H1 (cell line): ENCODE results near the gene MEIOSIN. TPM values are rescaled to one million over a fixed set of nuclear protein-coding genes. Genes with fewer than 3 reads are reported as not detected.

Source experiments
- CTCF ChIA-PET: fragments of 300-600 bp; sonication (Branson Sonifier 250); formaldehyde crosslinking; loops from one replicate; lab custom pipeline; 2021; ENCODE audit not compliant: partially characterized antibody; lab: Charles Lee
- POLR2A ChIA-PET: fragments of 300-600 bp; sonication (Branson Sonifier 250); formaldehyde crosslinking; loops from one replicate; lab custom pipeline; 2021; ENCODE audit warnings: inconsistent platforms; ENCODE audit not compliant: partially characterized antibody; lab: Charles Lee
- DNase-seq, 2 experiments: peaks; one replicate each; pipeline versions ENCODE4 v3.0.0 to v3.0.0-alpha.2; 2010 to 2022; ENCODE audit warnings: low spot score in 2 of 2, low read depth in 1 of 2, mixed read lengths in 1 of 2
- FAIRE-seq: peaks from 2 replicates; lab custom pipeline; 2011; peaks lifted over from hg19 to GRCh38; lab: Jason Lieb, UNC
- H2AFZ ChIP-seq: 2 replicates; pipeline ENCODE4 v1.8.1; 2012; ENCODE audit warnings: low read length, inconsistent platforms
- H2AK5ac ChIP-seq: 2 replicates; pipeline ENCODE4 v1.6.1; 2013; ENCODE audit warnings: low read depth, low read length
- H2BK120ac ChIP-seq: replicated peaks from 2 replicates; pipeline ENCODE3; 2013; ENCODE audit warnings: low read depth, low read length, inconsistent platforms
- H2BK12ac ChIP-seq: 2 replicates; pipeline ENCODE4 v1.6.1; 2013; ENCODE audit warnings: low read depth, low read length
- H2BK15ac ChIP-seq: 2 replicates; pipeline ENCODE4 v1.6.1; 2013; ENCODE audit warnings: low read length
- H2BK20ac ChIP-seq: 2 replicates; pipeline ENCODE4 v1.6.1; 2013; ENCODE audit warnings: low read length
- H2BK5ac ChIP-seq: 2 replicates; pipeline ENCODE4 v1.6.1; 2013; ENCODE audit warnings: low read depth, low read length
- H3K14ac ChIP-seq: 2 replicates; pipeline ENCODE4 v1.6.1; 2013; ENCODE audit warnings: inconsistent platforms; ENCODE audit not compliant: insufficient read length
- H3K18ac ChIP-seq: 2 replicates; pipeline ENCODE4 v1.6.1; 2013; ENCODE audit warnings: low read length; ENCODE audit errors: extremely low read depth
- H3K23ac ChIP-seq: 2 replicates; pipeline ENCODE4 v1.6.1; 2013; ENCODE audit warnings: inconsistent platforms; ENCODE audit not compliant: insufficient read length
- H3K23me2 ChIP-seq: 2 replicates; pipeline ENCODE4 v1.6.1; 2013; ENCODE audit warnings: low read depth, low read length
- H3K27ac ChIP-seq: 2 replicates; pipeline ENCODE4 v1.6.1; 2011; ENCODE audit warnings: low read depth, low read length, inconsistent platforms
- H3K27me3 ChIP-seq, 4 experiments: replicated peaks in 1 of 4; 1 replicate in 1 of 4; 2 replicates in 3 of 4; pipeline versions ENCODE4 v1.6.1 to v1.8.1; 2011 to 2013; ENCODE audit warnings: low read length in 3 of 4, mild to moderate bottlenecking in 3 of 4, inconsistent platforms in 2 of 4, mixed read lengths in 2 of 4, moderate library complexity in 1 of 4; ENCODE audit not compliant: control insufficient read depth in 3 of 4, insufficient read depth in 3 of 4; ENCODE audit errors: extremely low read depth in 1 of 4
- H3K36me3 ChIP-seq, 4 experiments: 2 replicates each; pipeline versions ENCODE4 v1.6.1 to v1.8.1; 2011 to 2013; ENCODE audit warnings: mild to moderate bottlenecking in 4 of 4, low read length in 3 of 4, moderate library complexity in 2 of 4, control low read depth in 1 of 4, inconsistent platforms in 1 of 4; ENCODE audit not compliant: insufficient read depth in 4 of 4, control insufficient read depth in 2 of 4
- H3K4ac ChIP-seq: replicated peaks from 2 replicates; pipeline ENCODE3; 2013; ENCODE audit warnings: low read length, low read depth, mixed read lengths, inconsistent platforms; ENCODE audit not compliant: insufficient read length
- H3K4me1 ChIP-seq, 4 experiments: replicated peaks in 1 of 4; 1 replicate in 1 of 4; 2 replicates in 3 of 4; pipeline versions ENCODE4 v1.6.1 to v1.8.1; 2011 to 2013; ENCODE audit warnings: low read length in 3 of 4, inconsistent platforms in 2 of 4, mixed read lengths in 1 of 4; ENCODE audit not compliant: insufficient read depth in 4 of 4, control insufficient read depth in 3 of 4
- H3K4me2 ChIP-seq, 2 experiments: 2 replicates each; pipeline versions ENCODE4 v1.6.1 to v1.8.1; 2011 to 2013; ENCODE audit warnings: low read depth in 2 of 2, low read length in 2 of 2, control low read depth in 1 of 2, inconsistent platforms in 1 of 2, mild to moderate bottlenecking in 1 of 2; ENCODE audit not compliant: insufficient read depth in 1 of 2
- H3K4me3 ChIP-seq, 4 experiments: fragments of 200-600, 300-600 bp in 1 of 4; sonication (generic), shearing (Covaris generic), sonication (Bioruptor Twin) in 1 of 4; 2 replicates each; pipeline versions ENCODE4 v1.5.1 to v1.8.1; 2011 to 2016; ENCODE audit warnings: low read length in 4 of 4, low read depth in 3 of 4, control low read depth in 2 of 4, inconsistent platforms in 2 of 4, mild to moderate bottlenecking in 2 of 4, mixed read lengths in 1 of 4, moderate library complexity in 1 of 4; ENCODE audit not compliant: insufficient read depth in 2 of 4; ENCODE audit errors: extremely low read depth in 1 of 4
- H3K56ac ChIP-seq: replicated peaks from 2 replicates; pipeline ENCODE3; 2013; ENCODE audit warnings: low read depth, mild to moderate bottlenecking, mixed read lengths, low read length, inconsistent platforms; ENCODE audit not compliant: insufficient read length
- H3K79me1 ChIP-seq: 2 replicates; pipeline ENCODE4 v1.6.1; 2013; ENCODE audit warnings: low read depth, low read length, control low read depth
- H3K79me2 ChIP-seq, 2 experiments: 2 replicates each; pipeline versions ENCODE4 v1.6.1 to v1.8.1; 2012 to 2013; ENCODE audit warnings: low read length in 2 of 2, mild to moderate bottlenecking in 2 of 2, inconsistent platforms in 1 of 2; ENCODE audit not compliant: insufficient read depth in 2 of 2, control insufficient read depth in 1 of 2
- H3K9ac ChIP-seq, 4 experiments: replicated peaks in 1 of 4; 1 replicate in 1 of 4; 2 replicates in 3 of 4; pipeline versions ENCODE4 v1.6.1 to v1.8.1; 2011 to 2013; ENCODE audit warnings: low read depth in 3 of 4, low read length in 3 of 4, control low read depth in 2 of 4, mild to moderate bottlenecking in 2 of 4, moderate library complexity in 2 of 4, inconsistent platforms in 1 of 4; ENCODE audit errors: extremely low read depth in 1 of 4
- H3K9me3 ChIP-seq, 2 experiments: 2 replicates each; pipeline versions ENCODE4 v1.6.1 to v1.8.1; 2012 to 2013; ENCODE audit warnings: mild to moderate bottlenecking in 2 of 2, moderate library complexity in 2 of 2, control low read depth in 1 of 2, inconsistent platforms in 1 of 2, low read depth in 1 of 2, low read length in 1 of 2, mixed read lengths in 1 of 2; ENCODE audit not compliant: insufficient read depth in 2 of 2
- H4K20me1 ChIP-seq, 2 experiments: replicated peaks in 1 of 2; 2 replicates each; pipeline versions ENCODE3 to v1.8.1; 2011 to 2013; ENCODE audit warnings: inconsistent platforms in 2 of 2, low read length in 2 of 2, mild to moderate bottlenecking in 1 of 2; ENCODE audit not compliant: insufficient read depth in 2 of 2, control insufficient read depth in 1 of 2
- H4K5ac ChIP-seq: 2 replicates; pipeline ENCODE4 v1.6.1; 2013; ENCODE audit warnings: low read length, low read depth, mixed read lengths, inconsistent platforms; ENCODE audit not compliant: insufficient read length
- H4K8ac ChIP-seq: 2 replicates; pipeline ENCODE4 v1.8.0; 2013; ENCODE audit warnings: mild to moderate bottlenecking, moderate library complexity, low read length, inconsistent platforms; ENCODE audit not compliant: insufficient read depth; ENCODE audit errors: extremely low read depth
- H4K91ac ChIP-seq: replicated peaks from 2 replicates; pipeline ENCODE3; 2013; ENCODE audit warnings: low read length, mixed read lengths, inconsistent platforms; ENCODE audit not compliant: insufficient read length
- BRCA1 ChIP-seq: IDR thresholded peaks from 2 replicates; pipeline ENCODE4 v1.6.1; 2012; ENCODE audit warnings: low read depth, low read length, improper control_type of control experiment
- GABPA ChIP-seq: IDR thresholded peaks from 2 replicates; pipeline ENCODE4 v1.6.1; 2011; ENCODE audit warnings: mild to moderate bottlenecking, low read length, moderate library complexity, borderline replicate concordance; ENCODE audit not compliant: insufficient read depth
- KDM1A ChIP-seq: fragments of 200-600, 300-600 bp; sonication (generic); IDR thresholded peaks from 2 replicates; pipeline ENCODE4 v1.7.1; 2016; ENCODE audit warnings: mild to moderate bottlenecking, low read length, borderline replicate concordance
- PHF8 ChIP-seq: fragments of 200-600 bp; sonication (generic); conservative IDR thresholded peaks from 2 replicates; pipeline ENCODE4 v1.7.1; 2012; ENCODE audit warnings: low read depth, mild to moderate bottlenecking, inconsistent platforms, low read length, moderate library complexity
- SAP30 ChIP-seq: fragments of 300-600 bp; sonication (generic); IDR thresholded peaks from 2 replicates; pipeline ENCODE4 v1.7.1; 2012; ENCODE audit warnings: low read length, moderate library complexity, mild to moderate bottlenecking, inconsistent platforms; ENCODE audit not compliant: insufficient read depth, insufficient replicate concordance
- SIRT6 ChIP-seq: IDR thresholded peaks from one replicate; pipeline ENCODE4 v1.7.1; 2012; ENCODE audit warnings: low read length, inconsistent platforms
- SP4 ChIP-seq: IDR thresholded peaks from 2 replicates; pipeline ENCODE4 v1.6.1; 2012; ENCODE audit warnings: low read length, inconsistent platforms
- SUZ12 ChIP-seq: fragments of 200-600 bp; sonication (generic); IDR thresholded peaks from 2 replicates; pipeline ENCODE4 v1.6.1; 2012; ENCODE audit warnings: mild to moderate bottlenecking, inconsistent platforms, low read length, moderate library complexity, mixed read lengths
- WGBS, 2 experiments: shearing (Covaris generic) in 1 of 2; methylation state at CpG; one replicate each; pipeline versions ENCODE4 v1.1.6 to v1.1.7; 2013 to 2015; ENCODE audit warnings: low lambda C conversion rate in 2 of 2, mixed read lengths in 2 of 2, inconsistent platforms in 1 of 2, low coverage in 1 of 2, missing lambda C conversion rate in 1 of 2; ENCODE audit not compliant: insufficient replicate concordance in 2 of 2, insufficient coverage in 1 of 2, insufficient read length in 1 of 2; ENCODE audit errors: extremely low coverage in 1 of 2, missing lambda C conversion rate in 1 of 2; 5-methylcytosine and 5-hydroxymethylcytosine counted together
- polyA plus RNA-seq, 7 experiments: library from polyadenylated mRNA; depleted of rRNA in 3 of 7; stranded (reverse) in 5 of 7; unstranded in 2 of 7; fragments of >200 nt in 5 of 7; fragments of 200-250 nt in 2 of 7; gene quantifications; 1 replicate in 5 of 7; 2 replicates in 1 of 7; 4 replicates in 1 of 7; pipeline versions ENCODE4 v1.2.1 to v1.2.3, GENCODE V29; 2011 to 2013; ENCODE audit warnings: missing spikeins in 2 of 7, mixed read lengths in 2 of 7
- total RNA-seq: library from RNA; stranded (reverse); fragmentation: NEBNext Ultra II Directional; extraction: Animal tissue kit (Norgen Biotek cat#: 25700); gene quantifications from 2 replicates; pipeline ENCODE4 v1.2.1, GENCODE V29; 2021
- TF ChIP-seq, protein P1 (sequence below): IDR thresholded peaks from 2 replicates; pipeline ENCODE4 v1.6.1; 2012; ENCODE audit warnings: inconsistent platforms

The MEIOSIN gene
- total and polyA plus RNA-seq, 2 of the 8 experiments (the other 6 are each of a cell fraction or from before 2014, with no cell fraction given) = 0.11 TPM; not detected in 1

DNA sequence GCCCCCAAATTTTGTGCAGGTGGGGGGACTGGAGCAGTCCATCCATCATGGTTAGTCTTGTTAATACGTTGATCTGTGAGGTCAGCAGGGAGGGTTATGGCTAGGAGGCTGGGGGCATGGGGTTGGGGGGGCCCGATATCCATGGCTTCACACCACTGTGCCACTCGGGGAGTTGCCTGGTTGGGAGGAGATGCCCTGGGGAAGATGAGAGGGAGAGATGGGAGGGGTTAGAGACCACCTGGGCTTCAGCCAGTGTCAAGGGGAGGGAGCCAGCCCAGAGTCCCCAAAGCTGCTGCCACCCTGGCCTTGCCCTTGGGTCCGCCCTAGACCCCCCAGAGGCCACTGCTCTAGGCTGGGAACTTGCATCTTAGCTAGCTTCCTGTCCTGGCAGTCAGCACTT is 50.9 kb downstream of the MEIOSIN start:
- WGBS, 2 experiments = 74% methylated on average over 3 of the region's 4 CpGs; no CpG with 5 or more reads in 1 of the 2 experiments
- H3K4me2 ChIP-seq = no peak overlapping the region
- peaks cover 11 to 24% of the 10 kb centered on the region in 2 experiments for H4K20me1 ChIP-seq

More for the DNA sequence above, 50.9 kb downstream of the MEIOSIN start:
- H3K9ac ChIP-seq = no peak overlapping the region
- peaks cover 4 to 23% (median 11%) of the 10 kb centered on the region in 4 experiments; a peak in 6 of 8 replicates for H3K36me3 ChIP-seq
- no peak overlapping the region for H3K27ac ChIP-seq
- H4K91ac ChIP-seq = no peak overlapping the region
- no peak overlapping the region for H2BK15ac ChIP-seq
- POLR2A ChIA-PET = interaction anchor here (0.9 to 9.5 kb wide), 5 partner anchors 8 to 33 kb away, joined by 3 to 133 read pairs (median 4); partner anchors contain the start of genes DMWD and SIX5
- H2AFZ ChIP-seq = no peak overlapping the region
- no peaks in the 10 kb centered on the region for H3K79me2 ChIP-seq
- peaks cover 3 to 23% (median 14%) of the 10 kb centered on the region in 4 experiments for H3K4me1 ChIP-seq
- H3K4ac ChIP-seq = no peak overlapping the region
- H2BK120ac ChIP-seq = no peak overlapping the region
- H3K9me3 ChIP-seq = no peaks in the 10 kb centered on the region
- no peak overlapping the region for H3K14ac ChIP-seq
- no peak overlapping the region for H2BK12ac ChIP-seq
- H3K23me2 ChIP-seq = peaks cover 2% of the 10 kb centered on the region; the same call in 1 of the 2 replicates
- no peak overlapping the region for H2BK5ac ChIP-seq
- H4K5ac ChIP-seq = no peak overlapping the region
- H3K56ac ChIP-seq = no peak overlapping the region
- H2BK20ac ChIP-seq = no peak overlapping the region
- H2AK5ac ChIP-seq = no peak overlapping the region
- no peak overlapping the region for H3K4me3 ChIP-seq
- H3K27me3 ChIP-seq = peaks cover 0 to 6% (median 0%) of the 10 kb centered on the region in 4 experiments; a peak in 1 of 7 replicates
- FAIRE-seq = no peak
- TF ChIP-seq SP4 = no peak
- TF ChIP-seq SIRT6 = no peak
- no peak for TF ChIP-seq PHF8
- TF ChIP-seq, protein P1, sequence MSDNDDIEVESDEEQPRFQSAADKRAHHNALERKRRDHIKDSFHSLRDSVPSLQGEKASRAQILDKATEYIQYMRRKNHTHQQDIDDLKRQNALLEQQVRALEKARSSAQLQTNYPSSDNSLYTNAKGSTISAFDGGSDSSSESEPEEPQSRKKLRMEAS = no peak
- TF ChIP-seq BRCA1 = no peak
- no peak for TF ChIP-seq GABPA
- no peak for TF ChIP-seq SUZ12
- no peak for TF ChIP-seq KDM1A
- no peak for TF ChIP-seq SAP30
- TF ChIP-seq, all 59 proteins: peak for 0
- CTCF ChIA-PET = interaction anchor here (1.8 to 2.7 kb wide), 2 partner anchors 10 to 15 kb away, joined by 8 to 9 read pairs; no protein-coding TSS in a partner anchor
- Histone ChIP-seq H4K8ac (no peak overlapping the region), H3K23ac (no peak overlapping the region), H3K79me1 (0 out of 2 replicates have a peak, but pooled peaks cover 4% of the 10 kb centered on the region), H3K18ac (no peak overlapping the region)
- no peak for DNase-seq
